HL-60 (cell line): ENCODE measurements around the gene MYRIP.

ENCODE experiments used
- DNase-seq, 2 experiments: peaks; one replicate each; pipeline ENCODE4 v3.0.0-alpha.2; 2010 to 2020; ENCODE audit warnings: low read depth in 1 of 2, low spot score in 1 of 2
- H3K27ac ChIP-seq: fragments of 250-450 bp; sonication (Bioruptor Pico); replicated peaks from 2 replicates; pipeline ENCODE4 v1.5.1; 2020; ENCODE audit warnings: mild to moderate bottlenecking, moderate library complexity
- H3K27me3 ChIP-seq: fragments of 250-450 bp; sonication (Bioruptor Pico); 2 replicates; pipeline ENCODE4 v1.5.1; 2021; ENCODE audit warnings: mild to moderate bottlenecking, moderate library complexity; ENCODE audit not compliant: insufficient read depth, poor library complexity, severe bottlenecking
- H3K4me3 ChIP-seq: replicated peaks from 2 replicates; pipeline ENCODE4 v1.5.1; 2011; ENCODE audit warnings: mild to moderate bottlenecking, control low read depth, low read length; ENCODE audit not compliant: insufficient read depth
- CTCF ChIP-seq: IDR thresholded peaks from one replicate; pipeline ENCODE4 v1.5.1; 2011; ENCODE audit warnings: low read length, control low read depth, inconsistent platforms; ENCODE audit not compliant: insufficient read depth
- GABPA ChIP-seq: IDR thresholded peaks from 2 replicates; pipeline ENCODE4 v1.6.1; 2012; ENCODE audit warnings: low read depth
- POLR2AphosphoS5 ChIP-seq: IDR thresholded peaks from 2 replicates; pipeline ENCODE4 v1.6.1; 2012; ENCODE audit warnings: low read depth
- REST ChIP-seq: IDR thresholded peaks from 2 replicates; pipeline ENCODE4 v1.6.1; 2012; ENCODE audit warnings: low read depth; ENCODE audit not compliant: insufficient replicate concordance
- SPI1 ChIP-seq: IDR thresholded peaks from 2 replicates; pipeline ENCODE4 v1.6.1; 2012; ENCODE audit warnings: low read depth, mild to moderate bottlenecking, borderline replicate concordance

The MYRIP gene

GRCh38 chr3:40035177-40035576 lies 225.8 kb downstream of the MYRIP start:
- DNase-seq, result no peak
- Histone ChIP-seq H3K4me3 (no peak overlapping the region), H3K27ac (no peak overlapping the region), H3K27me3 (no peaks in the 10 kb centered on the region)
- TF ChIP-seq SPI1 (no peak), POLR2AphosphoS5 (no peak), GABPA (no peak), CTCF (no peak), REST (no peak)

GRCh38 chr3:40037582-40037981 lies 228.2 kb downstream of the MYRIP start:
- TF ChIP-seq SPI1 (no peak), POLR2AphosphoS5 (no peak), GABPA (no peak), CTCF (no peak), REST (no peak)
- Histone ChIP-seq H3K4me3 (no peak overlapping the region), H3K27me3 (no peaks in the 10 kb centered on the region), H3K27ac (no peak overlapping the region)
- no peak for DNase-seq

- DNase-seq, result no peak
- TF ChIP-seq SPI1 (no peak), REST (no peak), GABPA (no peak), POLR2AphosphoS5 (no peak), CTCF (no peak)
- Histone ChIP-seq H3K27ac (no peak overlapping the region), H3K27me3 (no peaks in the 10 kb centered on the region), H3K4me3 (no peak overlapping the region)
These were observed 233.5 kb downstream of the MYRIP start for GRCh38 chr3:40042752-40043443.
